ENCODE results near the gene TSPAN8. TPM values are rescaled to one million over a fixed set of nuclear protein-coding genes. Genes with fewer than 3 reads are reported as not detected.
"Not testable (repeated sequence)": the region's sequence is repeated elsewhere in the genome, so short reads cannot be mapped to it uniquely, and the experiment has no call there.

TSPAN8 gene
- total RNA-seq, 6 donors from 2014 or later = 10.8 to 26.3 (median 13.7) TPM

GRCh38 chr12:71166280-71166679, 8.5 kb upstream of the TSPAN8 start:
- H3K36me3 ChIP-seq = no peaks in the 10 kb centered on the region
- 92 to 93% methylated on average over 9 to 32 of the region's 34 CpGs for WGBS, 2 donors
- ATAC-seq (ENCODE audit: low FRiP score in 2 of 2) (no peak), DNase-seq (peak in 1 of 2 donors; percentile 80)
- H3K27me3 ChIP-seq = no peaks in the 10 kb centered on the region
- peaks cover 0 to 14% (median 0%) of the 10 kb centered on the region in 4 donors for H3K4me1 ChIP-seq
- H3K4me3 ChIP-seq = no peak overlapping the region
- no peak overlapping the region for H3K27ac ChIP-seq
- TF ChIP-seq POLR2A (IDR thresholded peaks at IDR 0.05) (no peak), EP300 (IDR thresholded peaks at IDR 0.05) (no peak), POLR2AphosphoS5 (IDR thresholded peaks at IDR 0.05) (no peak)
- TF ChIP-seq, protein P1, sequence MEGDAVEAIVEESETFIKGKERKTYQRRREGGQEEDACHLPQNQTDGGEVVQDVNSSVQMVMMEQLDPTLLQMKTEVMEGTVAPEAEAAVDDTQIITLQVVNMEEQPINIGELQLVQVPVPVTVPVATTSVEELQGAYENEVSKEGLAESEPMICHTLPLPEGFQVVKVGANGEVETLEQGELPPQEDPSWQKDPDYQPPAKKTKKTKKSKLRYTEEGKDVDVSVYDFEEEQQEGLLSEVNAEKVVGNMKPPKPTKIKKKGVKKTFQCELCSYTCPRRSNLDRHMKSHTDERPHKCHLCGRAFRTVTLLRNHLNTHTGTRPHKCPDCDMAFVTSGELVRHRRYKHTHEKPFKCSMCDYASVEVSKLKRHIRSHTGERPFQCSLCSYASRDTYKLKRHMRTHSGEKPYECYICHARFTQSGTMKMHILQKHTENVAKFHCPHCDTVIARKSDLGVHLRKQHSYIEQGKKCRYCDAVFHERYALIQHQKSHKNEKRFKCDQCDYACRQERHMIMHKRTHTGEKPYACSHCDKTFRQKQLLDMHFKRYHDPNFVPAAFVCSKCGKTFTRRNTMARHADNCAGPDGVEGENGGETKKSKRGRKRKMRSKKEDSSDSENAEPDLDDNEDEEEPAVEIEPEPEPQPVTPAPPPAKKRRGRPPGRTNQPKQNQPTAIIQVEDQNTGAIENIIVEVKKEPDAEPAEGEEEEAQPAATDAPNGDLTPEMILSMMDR (IDR thresholded peaks at IDR 0.05) = no peak
- no peaks in the 10 kb centered on the region for H3K9me3 ChIP-seq

DNA sequence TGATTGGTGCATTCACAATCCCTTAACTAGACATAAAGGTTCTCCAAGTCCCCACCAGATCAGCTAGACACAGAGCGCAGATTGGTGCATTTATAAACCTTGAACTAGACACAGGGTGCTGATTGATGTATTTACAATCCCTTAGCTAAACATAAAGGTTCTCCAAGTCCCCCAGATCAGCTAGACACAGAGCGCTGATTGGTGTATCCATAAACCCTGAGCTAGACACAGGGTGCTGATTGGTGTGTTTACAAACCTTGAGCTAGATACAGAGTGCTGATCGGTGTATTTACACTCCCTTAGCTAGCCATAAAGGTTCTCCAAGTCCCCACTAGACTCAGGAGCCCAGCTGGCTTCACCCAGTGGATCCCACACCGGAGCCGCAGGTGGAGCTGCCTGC, 8.0 kb upstream of the TSPAN8 start:
- H3K36me3 ChIP-seq; H3K9me3 ChIP-seq; H3K4me3 ChIP-seq; DNase-seq; ATAC-seq (ENCODE audit: low FRiP score in 2 of 2); H3K27me3 ChIP-seq; H3K27ac ChIP-seq: not testable (repeated sequence)
- peaks cover 0 to 14% (median 0%) of the 10 kb centered on the region in 4 donors for H3K4me1 ChIP-seq
- 97% methylated on average over 3 to 5 of the region's 5 CpGs for WGBS, 2 donors

- H3K4me3 ChIP-seq = no peak overlapping the region
- TF ChIP-seq EP300 (IDR thresholded peaks at IDR 0.05) = no peak
- TF ChIP-seq, protein P1 (IDR thresholded peaks at IDR 0.05) = no peak
- no peak for TF ChIP-seq POLR2A (IDR thresholded peaks at IDR 0.05)
- TF ChIP-seq POLR2AphosphoS5 (IDR thresholded peaks at IDR 0.05) = no peak
- DNase-seq (no peak), ATAC-seq (ENCODE audit: low FRiP score in 2 of 2) (no peak)
- H3K9me3 ChIP-seq = no peaks in the 10 kb centered on the region
- peak overlapping the region in 1 of 4 donors; percentile 29 for H3K27ac ChIP-seq
- H3K4me1 ChIP-seq = peaks cover 0 to 17% (median 0%) of the 10 kb centered on the region in 4 donors
- 62 to 67% methylated on average over 5 of the region's 5 CpGs for WGBS, 2 donors
- no peaks in the 10 kb centered on the region for H3K36me3 ChIP-seq
- H3K27me3 ChIP-seq = no peaks in the 10 kb centered on the region
Measured at GRCh38 chr12:71164568-71165197, 6.9 kb upstream of the TSPAN8 start.

DNA sequence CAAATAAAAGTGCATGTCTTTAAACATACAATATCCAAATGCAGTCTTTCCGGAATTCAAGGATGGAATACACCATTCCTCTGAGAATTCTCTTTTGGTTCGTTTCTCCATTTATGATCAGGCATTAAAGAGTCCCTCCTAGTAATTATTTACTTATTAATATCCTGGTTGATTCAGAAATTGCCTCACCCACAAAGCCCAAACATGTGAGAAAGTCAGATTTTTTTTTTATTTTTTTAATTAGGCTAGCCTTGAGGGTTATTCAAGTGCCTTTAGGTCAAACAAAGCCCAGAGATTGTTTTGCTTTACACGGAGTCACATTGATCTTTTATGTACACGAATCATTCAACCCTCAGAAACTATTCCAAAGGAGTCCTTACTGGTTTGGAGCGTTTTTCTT, 6.4 kb upstream of the TSPAN8 start:
- WGBS, 2 donors = 50 to 53% methylated on average over 5 of the region's 5 CpGs
- no peak for ATAC-seq (ENCODE audit: low FRiP score in 2 of 2)
- DNase-seq = no peak
- H3K4me3 ChIP-seq = no peak overlapping the region
- H3K36me3 ChIP-seq = no peaks in the 10 kb centered on the region
- TF ChIP-seq EP300 (IDR thresholded peaks at IDR 0.05) (no peak), POLR2A (IDR thresholded peaks at IDR 0.05) (no peak), POLR2AphosphoS5 (IDR thresholded peaks at IDR 0.05) (no peak)
- TF ChIP-seq, protein P1 (IDR thresholded peaks at IDR 0.05) = no peak
- peaks cover 0 to 17% (median 0%) of the 10 kb centered on the region in 4 donors for H3K4me1 ChIP-seq
- H3K27me3 ChIP-seq = no peaks in the 10 kb centered on the region
- peak overlapping the region in 1 of 4 donors; percentile 29 for H3K27ac ChIP-seq
- no peaks in the 10 kb centered on the region for H3K9me3 ChIP-seq

DNA sequence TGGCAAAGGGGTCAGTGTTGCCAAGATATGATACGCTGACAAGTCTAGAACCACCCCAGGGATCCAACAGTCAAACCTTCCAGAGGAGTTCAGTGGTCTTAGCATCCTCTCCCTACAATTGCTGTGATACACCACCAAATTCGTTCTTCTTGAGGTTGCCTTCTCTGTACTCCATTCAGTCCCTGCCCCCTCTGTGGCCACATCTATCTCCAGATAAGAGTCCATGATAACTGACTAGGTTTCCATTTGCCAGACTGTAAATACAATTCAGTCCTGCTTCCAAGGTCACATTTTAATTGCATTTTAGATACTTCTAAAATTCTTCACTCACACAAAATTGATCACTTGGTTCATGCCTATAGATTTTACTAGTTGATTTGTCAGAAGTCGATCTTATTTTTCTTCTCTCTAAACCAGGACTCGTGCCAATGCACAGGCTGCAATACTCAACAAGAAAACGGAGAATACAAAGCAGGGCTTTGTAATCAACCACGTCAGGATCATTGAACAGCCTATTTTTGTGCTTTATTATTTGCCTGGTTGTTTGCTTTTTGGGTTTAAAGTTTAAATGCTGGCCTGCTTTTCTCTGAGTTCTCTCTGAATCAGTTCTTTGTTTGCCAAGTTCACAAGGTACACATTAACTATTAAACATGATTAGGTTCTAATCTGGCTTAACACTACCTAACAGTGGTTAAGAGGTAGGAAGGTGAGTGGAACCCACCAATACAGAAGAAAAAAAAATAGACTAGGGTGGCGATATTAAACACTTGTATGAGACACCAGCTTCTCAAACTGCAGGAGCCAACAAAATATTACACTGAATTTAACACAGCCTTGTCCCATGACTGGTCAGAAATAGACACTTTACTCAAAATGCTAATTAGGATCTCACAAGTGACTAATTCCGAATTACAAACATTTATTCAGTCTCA, 5.3 kb upstream of the TSPAN8 start:
- WGBS, 2 donors = 68 to 70% methylated on average over 8 of the region's 8 CpGs
- no peak overlapping the region for H3K4me3 ChIP-seq
- H3K4me1 ChIP-seq = peaks cover 0 to 26% (median 4%) of the 10 kb centered on the region in 4 donors
- DNase-seq = no peak
- H3K27me3 ChIP-seq = no peaks in the 10 kb centered on the region
- TF ChIP-seq POLR2AphosphoS5 (IDR thresholded peaks at IDR 0.05) (no peak), POLR2A (IDR thresholded peaks at IDR 0.05) (no peak), EP300 (IDR thresholded peaks at IDR 0.05) (no peak)
- TF ChIP-seq, protein P1 (IDR thresholded peaks at IDR 0.05) = no peak
- no peaks in the 10 kb centered on the region for H3K9me3 ChIP-seq
- H3K36me3 ChIP-seq = no peaks in the 10 kb centered on the region
- H3K27ac ChIP-seq = no peak overlapping the region
- ATAC-seq (ENCODE audit: low FRiP score in 2 of 2) = no peak
